ENCODE measurements around the gene SLC15A4.
"Not testable (repeated sequence)": the region's sequence is repeated elsewhere in the genome, so short reads cannot be mapped to it uniquely, and the experiment has no call there.

SLC15A4 gene

DNA sequence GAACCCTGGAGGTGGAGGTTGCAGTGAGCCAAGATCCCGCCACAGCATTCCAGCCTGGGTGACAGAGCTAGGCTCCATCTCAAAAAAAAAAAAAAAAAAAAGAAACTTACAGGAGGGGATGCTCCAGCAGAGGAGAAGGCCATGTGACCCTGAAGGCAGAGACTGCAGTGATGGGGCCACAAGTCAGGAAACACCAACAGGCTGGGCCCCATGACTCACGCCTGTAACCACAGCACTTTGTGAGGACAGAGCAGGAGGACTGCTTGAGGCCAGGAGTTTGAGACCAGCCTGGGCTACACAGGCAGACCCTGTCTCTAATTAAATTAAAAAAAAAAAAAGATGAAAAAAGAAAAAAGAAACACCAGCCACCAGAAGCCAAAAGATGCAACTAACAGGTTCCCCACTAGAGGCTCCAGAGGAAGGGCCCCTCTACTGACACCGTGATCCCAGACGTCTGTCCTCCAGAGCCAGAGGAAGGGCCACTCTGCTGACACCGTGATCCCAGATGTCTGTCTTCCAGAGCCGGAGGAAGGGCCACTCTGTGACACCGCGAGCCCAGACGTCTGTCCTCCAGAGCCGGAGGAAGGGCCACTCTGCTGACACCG is 20.4 kb upstream of the SLC15A4 start:
- DNase-seq (ENCODE audit: low read depth): no peak

DNA sequence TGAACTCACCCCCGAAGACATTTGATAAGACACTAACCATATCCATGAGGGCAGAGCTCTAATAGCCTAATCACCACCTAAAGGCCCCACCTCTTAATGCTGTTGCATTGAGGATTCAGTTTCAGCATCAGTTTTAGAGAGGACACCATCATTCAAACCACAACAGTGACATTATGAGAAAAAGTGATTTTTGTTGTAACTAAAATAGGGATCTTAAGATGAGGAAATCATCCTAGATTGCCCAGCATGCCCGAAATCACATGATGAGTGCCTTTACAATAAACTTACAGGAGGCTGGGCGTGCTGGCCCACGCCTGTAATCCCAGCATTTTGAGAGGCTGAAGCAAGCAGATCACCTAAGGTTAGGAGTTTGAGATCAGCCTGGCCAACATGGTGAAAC is 19.8 kb upstream of the SLC15A4 start:
- no peak for DNase-seq (ENCODE audit: low read depth)

DNA sequence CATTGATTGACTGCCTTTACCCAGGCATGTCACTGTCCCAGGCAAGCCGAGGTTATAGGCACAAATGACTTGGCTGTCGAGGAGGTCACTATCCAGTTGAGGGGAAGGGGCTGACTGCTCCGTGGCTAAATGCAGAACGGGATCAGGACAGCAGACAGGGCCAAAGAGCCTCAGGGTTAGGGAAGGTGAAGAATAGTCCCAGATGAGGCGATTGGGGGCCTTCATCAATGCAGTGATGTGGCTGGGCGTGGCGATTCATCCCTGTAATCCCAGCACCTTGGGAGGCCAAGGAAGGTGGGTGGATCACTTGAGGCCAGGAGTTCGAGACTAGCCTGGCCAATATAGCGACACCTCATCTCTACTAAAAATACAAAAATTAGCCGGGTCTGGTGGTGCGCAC is 18.8 kb upstream of the SLC15A4 start:
- no peak for DNase-seq (ENCODE audit: low read depth)

DNA sequence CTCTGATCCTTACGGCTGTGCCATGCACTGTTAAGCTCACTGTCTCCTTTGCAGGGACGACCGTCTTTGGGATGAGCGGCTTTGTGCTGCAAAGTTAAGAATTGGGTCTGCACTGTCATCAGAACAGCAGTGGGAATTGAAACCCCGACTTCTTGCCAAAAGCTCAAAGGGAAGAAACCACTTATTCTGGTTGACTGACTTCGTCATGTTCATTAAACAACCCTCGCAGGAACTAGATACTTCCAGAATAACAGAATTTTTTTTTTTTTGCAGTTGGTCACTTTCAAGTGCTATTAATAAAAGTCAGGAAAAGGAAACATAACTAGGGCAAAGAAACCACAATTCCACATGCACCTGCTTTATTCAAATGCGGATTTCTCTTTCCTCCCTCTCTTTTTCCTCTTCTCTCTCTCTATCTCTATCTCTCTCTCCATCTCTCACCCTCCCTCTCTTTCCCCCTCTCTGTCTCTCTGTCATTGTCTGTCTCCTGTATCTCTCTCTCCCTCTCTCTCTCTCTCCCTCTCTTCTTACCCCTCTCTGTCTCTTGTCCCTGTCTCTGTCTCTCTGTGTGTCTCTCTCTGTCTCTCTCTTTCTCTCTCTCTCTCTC is 17.2 kb upstream of the SLC15A4 start:
- DNase-seq (ENCODE audit: low read depth): no peak

- DNase-seq (ENCODE audit: low read depth): not testable (repeated sequence)
Measured at GRCh38 chr12:128839885-128840284, 16.1 kb upstream of the SLC15A4 start.

GRCh38 chr12:128833418-128833817 is 9.7 kb upstream of the SLC15A4 start:
- no peak for DNase-seq (ENCODE audit: low read depth)

DNA sequence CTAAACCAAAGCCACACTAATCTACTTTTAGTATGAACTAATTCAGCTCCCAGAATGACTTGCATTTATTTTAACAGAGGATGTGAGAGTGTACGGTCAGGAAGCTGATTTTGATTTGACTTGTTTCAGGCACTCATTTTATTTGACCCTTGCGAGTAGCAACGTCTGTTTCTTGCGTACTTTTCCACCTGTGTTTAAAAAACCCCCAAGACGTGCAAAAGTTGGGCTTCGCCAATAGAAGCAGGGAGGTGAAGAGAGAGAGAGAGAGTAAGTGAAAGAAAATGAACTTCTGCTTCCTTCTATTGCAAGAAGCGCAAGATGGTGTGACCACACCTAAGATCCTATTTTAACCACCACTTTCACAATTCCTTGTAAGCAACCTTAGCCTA is 6.7 kb upstream of the SLC15A4 start:
- no peak for DNase-seq (ENCODE audit: low read depth)

DNA sequence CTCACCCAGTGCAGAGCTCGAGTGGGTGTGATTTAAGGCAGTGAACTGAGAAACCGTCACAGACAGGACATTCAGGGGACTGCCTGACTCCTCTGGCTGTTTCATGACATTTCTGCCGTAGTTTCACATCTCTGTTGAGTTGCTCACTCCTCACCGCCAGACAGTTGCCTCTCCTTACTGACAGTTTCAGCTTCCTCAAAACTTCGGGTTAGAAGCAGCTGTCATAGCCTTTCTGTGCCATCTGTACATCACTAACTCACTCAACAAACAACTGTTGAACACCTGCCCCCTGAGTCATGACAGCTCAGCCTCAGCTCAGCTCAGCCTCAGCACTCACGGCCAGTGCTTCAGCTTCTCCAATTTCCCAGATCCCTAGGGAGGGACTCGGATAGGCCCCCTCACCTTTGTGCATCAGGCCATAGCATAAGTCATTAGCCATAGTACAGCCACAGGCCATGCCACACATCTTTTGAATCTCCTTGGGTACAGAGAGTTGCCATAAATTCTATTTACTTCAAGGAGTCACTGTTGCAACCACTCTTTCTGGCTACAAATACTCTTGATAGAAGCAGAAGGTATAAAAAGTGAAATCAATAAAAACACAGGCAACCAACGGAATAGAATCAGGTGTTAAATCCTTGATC is 6.2 kb upstream of the SLC15A4 start:
- DNase-seq (ENCODE audit: low read depth): no peak

GRCh38 chr12:128827724-128828123 is 4.0 kb upstream of the SLC15A4 start:
- DNase-seq (ENCODE audit: low read depth): no peak

- DNase-seq (ENCODE audit: low read depth): no peak
Measured at GRCh38 chr12:128825835-128826234, 2.1 kb upstream of the SLC15A4 start.

DNA sequence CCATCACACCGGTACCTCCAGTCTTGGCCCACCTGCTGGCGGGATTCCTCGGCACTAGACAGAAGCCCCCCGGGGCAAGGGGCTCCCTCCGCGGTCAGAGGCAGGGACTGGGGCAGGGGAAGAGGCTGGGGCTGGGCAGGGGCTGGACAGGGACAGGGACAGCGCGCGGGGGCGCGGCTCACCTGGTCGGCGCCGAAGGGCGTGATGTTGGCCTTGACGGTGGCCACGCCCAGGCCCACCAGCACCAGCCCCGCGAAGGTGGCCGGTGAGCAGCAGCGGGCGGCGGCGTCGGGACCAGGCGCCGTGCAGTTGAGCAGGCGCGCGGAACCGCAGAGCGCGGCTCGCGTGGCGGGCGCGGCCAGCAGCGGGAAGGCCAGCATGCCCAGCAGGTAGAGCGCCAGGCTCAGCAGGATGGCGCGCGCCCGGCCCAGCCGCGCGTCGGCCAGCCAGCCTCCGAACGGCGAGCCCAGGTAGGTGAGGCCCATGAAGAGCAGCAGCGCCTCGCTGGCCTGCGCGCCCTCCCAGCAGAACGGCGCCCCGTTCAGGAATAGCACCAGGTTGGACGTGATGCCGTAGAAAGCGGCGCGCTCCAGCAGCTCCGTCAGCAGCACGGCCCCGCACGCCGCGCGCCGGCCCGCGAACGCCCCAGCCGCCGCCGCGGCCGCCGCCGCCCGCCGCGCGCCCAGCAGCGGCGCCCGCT is 392 bp downstream of the SLC15A4 start:
- no peak for DNase-seq (ENCODE audit: low read depth)

DNA sequence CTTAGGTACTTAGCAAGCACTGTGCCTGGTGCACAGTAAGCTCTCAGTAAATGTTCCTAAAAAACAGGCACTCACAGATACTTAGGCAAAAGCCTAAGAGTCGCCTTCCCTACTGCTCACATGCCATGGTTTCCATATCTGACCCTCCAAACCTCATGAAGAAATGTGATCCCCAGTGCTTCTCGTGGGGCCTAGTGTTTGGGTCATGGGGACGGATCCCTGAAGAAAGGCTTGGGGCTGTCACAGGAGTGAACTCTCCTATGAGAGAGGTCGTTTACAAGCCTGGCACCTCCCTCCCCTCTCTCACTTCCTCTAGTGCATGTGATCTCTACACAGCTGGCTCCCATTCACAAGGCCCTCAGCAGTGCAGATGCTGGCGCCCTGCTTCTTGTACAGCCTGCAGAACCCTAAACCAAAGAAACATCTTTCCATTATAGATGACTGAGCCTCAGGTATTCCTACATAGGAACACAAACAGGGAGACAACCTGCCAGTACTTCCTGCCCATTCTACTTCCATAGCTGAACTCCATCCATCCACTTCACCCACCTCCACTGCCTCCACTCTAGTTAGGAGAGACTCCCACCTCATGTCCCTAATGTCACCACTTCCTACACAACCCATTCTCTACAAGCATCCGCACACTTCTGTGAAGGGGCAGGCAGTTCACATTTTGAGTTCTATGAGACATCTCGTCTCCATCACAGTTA is 2.9 kb downstream of the SLC15A4 start:
- DNase-seq (ENCODE audit: low read depth): no peak

GRCh38 chr12:128820253-128820652 is 3.5 kb downstream of the SLC15A4 start:
- no peak for DNase-seq (ENCODE audit: low read depth)

DNA sequence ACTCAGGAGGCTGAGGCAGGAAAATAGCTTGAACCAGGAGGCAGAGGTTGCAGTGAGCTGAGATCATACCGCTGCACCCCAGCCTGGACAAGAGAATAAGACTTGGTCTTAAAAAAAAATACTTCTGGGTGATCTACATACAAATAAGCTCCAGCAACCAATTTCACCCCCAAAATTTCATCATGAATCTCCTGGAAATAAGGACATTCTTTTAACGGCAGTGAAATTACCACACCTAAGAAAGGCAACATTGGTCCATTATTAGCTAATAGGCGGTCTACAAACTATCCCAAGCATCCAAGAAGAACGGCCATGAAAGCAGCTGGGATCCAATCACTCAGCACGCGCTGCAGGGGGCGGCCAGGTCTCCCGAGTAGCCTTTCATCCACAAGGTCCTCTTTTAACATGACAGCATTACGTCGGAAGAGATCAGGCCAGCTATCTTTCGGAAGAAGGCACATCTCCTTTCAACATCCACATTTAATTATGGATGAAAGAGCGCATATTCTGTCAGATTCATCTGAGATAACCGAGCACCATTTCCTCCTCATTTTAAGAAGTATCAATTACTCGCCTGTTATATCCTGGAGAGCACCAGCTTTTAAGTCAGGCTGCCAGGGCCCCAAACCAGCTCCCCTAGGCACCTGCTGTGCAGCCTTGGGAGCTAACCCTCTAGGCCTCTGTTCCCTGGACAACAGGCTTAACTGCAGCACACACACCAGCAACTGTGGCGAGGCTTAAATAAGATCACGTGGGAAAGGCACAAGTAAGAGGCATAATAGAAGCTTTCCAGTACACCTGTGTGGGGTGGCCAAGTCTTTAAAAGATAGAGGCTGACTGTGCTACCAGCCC is 4.2 kb downstream of the SLC15A4 start:
- DNase-seq (ENCODE audit: low read depth): no peak

DNA sequence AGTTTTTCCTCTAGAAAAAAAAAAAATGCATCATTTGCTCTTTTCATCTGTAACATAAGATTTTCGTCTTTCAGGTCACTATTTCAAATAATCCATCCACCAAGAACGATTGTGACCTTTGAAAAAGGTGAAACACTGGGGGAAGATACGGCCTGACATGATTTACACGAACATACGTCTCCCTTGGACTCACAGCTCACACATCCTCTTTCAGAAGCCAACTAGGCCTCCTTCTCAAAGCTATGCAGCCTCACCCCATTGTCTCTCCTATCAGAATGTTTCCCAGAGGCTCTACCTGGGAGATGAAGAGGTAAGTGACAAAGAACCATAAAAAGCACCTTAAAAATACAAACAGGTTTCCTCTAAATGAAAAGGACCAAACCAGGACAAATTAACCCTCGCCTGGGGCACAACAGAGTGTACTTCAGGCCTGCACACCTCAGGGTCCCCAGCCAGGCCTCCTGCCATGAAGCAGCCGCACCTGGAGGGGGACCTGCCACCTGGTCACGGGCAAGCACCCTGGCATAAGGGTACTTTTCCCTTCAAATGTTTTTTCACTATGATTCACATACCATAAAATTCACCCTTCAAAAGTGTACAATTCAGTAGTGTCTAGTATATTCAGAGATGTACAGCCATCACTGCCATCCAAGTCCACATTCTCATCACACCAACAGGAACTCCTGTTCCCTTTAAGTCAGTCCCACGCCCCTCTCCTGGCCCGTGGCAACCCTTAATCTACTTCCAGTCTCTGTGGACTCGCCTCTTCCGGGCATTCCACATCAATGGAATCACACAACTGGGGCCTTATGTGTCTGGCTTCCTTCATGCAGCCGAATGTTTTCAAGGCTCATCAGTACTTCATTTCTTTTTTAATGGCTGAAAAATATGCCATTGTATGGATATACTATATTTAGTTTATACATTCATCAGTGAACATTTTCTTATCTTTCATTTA is 5.4 kb downstream of the SLC15A4 start:
- peak; percentile 45 for DNase-seq (ENCODE audit: low read depth)

- peak; percentile 61 for DNase-seq (ENCODE audit: low read depth)
Measured at GRCh38 chr12:128817111-128818015, 6.4 kb downstream of the SLC15A4 start.

DNA sequence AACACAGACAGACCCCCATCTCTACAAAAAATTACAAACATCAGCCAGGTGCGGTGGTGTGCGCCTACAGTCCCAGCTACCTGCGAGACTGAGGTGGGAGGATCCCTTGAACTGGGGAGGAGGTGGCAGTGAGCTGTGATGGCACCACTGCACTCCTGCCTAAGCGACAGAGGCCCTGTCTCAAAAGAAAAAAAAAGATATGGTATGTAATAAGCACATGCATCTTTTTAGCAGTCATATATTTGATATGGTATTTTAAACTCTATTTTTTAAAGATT is 7.2 kb downstream of the SLC15A4 start:
- DNase-seq (ENCODE audit: low read depth): no peak

- no peak for DNase-seq (ENCODE audit: low read depth)
Measured at GRCh38 chr12:128815779-128816642, 7.7 kb downstream of the SLC15A4 start.

Data from EH (cell line).